Activated CD8-positive, alpha-beta memory T cell treated with anti-CD3 and anti-CD28 coated beads for 1 hour (primary cell): Measurements from ENCODE around the gene FAM167B.

Experiments used
- DNase-seq, 2 donors: peaks; one replicate each; pipeline ENCODE4 v3.0.0-alpha.2; 2020; ENCODE audit warnings: low read depth in 1 of 2; ENCODE audit errors: extremely low read depth in 1 of 2

The FAM167B gene

GRCh38 chr1:32221980-32222755, 24.9 kb upstream of the FAM167B start, which contains the start of the genes EIF3I and TMEM234:
Gene EIF3I, plus strand, starts transcription at chr1:32222407. Its CDS starts 35 bp downstream, at chr1:32222442.
Gene TMEM234, minus strand, starts transcription at chr1:32222353. Its CDS starts 31 bp downstream, at chr1:32222322.
- peak; percentile 82 to 83 for DNase-seq

DNA sequence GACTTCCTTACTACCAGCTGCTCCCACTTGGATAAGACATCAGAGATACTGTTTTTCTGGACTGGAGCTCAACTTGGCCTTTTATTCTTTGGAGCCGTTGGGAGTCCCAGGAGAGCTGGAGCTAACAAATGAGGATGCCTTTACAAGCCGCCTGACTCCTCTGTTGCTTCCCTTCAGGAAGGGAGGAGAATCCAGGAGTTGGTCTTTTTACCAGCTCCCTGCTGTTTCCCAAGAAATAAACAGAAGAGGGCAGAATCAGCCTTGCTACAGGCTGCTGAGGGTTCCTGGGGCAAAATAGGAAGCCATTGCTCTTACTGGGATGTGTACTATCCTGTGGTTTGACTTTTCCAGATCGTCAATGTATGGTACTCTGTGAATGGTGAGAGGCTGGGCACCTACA, 23.3 kb upstream of the FAM167B start:
- no peak for DNase-seq

- DNase-seq = no peak
Observed at GRCh38 chr1:32224285-32224684, 22.7 kb upstream of the FAM167B start.

- no peak for DNase-seq
Observed at GRCh38 chr1:32228771-32229170, 18.3 kb upstream of the FAM167B start.

DNA sequence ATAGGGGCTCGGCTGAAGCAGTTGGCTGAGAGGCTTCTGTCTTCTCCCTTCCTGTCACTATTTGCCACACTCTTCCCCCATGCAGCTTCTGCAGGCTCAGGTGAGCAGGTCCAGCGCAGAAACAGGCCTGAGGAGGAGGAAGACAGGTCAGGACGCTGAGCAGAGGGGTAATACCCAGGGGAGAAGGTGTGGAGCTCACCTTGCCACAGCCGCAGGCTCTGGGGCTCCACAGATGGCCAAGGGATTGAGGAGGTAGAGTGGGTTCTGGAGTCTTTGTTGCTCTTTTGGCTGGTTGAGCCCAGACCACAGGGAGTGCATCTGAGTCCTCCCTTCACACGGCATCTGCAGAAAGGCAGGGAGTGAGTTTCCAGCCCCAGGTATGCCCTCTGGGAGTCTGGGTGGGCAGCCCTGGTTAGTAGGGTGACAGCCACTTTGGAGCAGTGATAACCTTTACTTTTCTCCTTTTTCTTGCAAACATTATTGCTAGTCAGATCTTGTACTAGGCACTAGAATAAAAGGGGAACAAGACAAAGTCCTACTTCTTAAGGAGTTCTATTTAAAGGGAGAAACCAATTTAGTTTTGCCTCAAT, 15.1 kb upstream of the FAM167B start:
- no peak for DNase-seq

DNA sequence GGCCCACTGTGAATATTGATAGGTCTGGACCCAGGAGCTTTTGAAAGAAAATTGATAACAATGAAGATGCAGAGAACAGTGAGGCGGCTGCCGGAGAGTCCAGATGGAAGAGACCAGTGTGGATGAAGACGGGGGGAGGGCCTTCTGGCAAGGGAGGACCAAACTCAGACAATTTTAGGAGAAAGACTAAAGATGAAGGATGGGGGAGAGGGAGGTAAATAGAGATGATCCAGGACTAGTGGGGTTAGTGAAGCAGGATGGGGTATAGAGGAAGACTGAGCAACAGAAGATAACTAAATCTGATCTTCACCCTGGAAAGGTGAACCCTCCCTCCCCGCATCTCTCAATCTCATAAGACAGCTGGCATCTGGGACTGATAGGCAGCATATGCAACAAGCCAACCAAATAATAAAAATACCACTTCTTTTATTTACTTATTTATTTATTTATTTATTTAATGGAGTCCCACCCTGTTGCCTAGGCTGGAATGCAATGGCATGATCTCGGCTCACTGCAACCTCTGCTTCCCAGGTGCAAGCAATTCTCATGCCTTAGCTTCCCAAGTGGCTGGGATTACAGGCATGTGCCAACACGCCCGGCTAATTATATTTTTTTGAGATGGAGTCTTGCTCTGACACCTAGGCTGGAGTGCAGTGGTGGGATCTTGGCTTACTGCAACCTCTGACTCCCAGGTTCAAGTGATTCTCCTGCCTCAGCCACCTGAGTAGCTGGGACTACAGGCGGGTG, 14.3 kb upstream of the FAM167B start:
- no peak for DNase-seq

GRCh38 chr1:32234792-32235191, 12.2 kb upstream of the FAM167B start:
- no peak for DNase-seq

- DNase-seq = no peak
Observed at GRCh38 chr1:32239337-32239736, 7.7 kb upstream of the FAM167B start.

DNA sequence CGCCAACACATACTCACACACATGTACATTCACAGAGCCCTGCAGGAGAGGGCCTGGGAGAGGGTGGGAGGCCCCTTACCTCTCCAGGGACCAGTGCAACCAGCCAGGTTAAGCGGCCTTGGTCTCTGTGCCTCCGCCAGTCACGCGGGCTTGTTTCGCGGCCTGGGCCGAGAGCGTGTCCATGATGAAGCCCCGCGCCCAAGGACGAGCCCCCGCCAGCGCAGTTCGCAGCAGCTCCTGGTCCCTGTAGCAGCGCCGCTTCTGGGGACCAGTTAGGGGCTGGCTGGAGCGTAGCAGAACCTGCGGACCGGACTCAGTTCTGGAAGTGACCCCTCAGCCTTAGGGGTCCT, 7.3 kb upstream of the FAM167B start:
- DNase-seq = no peak

DNA sequence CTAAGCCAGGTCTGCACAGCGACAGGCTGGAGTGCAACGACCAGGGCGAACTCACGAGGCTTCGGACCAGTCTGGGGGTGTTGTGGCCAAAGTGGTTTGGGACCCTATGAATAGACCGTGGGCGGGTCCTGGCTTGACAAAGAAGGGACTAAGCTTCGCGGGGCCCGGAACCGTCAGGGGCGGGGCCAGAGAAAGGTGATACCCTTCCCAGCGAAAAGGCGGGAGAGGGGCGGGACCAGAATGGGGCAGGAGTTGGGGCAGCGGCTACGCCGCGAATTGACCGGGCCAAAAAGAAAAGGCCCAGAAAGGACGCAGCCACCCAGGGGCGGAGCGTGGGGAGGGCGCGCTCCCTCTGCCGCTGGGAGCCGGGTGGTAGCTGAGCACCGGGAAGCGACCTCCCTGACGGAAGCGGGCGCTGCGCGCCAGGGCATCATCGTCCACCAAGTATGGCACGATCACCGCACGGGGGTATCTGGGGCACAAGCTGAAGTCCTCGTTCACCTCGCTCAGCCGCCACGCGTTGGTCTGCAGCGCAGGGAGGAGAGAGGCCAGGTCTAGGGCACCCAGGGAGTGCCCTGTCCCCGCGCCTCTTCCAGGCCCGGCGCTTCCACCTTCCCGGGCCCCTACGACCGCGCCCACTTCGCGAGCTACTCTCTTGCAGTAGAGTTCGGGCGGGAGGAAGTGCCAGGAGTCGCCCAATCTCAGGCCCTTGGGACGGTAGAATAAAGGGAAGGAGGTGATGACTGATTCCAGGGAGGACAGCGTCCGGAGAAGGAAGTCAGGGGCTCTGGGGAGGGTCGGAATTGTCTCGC, 6.7 kb upstream of the FAM167B start:
- DNase-seq = peak in 1 of 2 donors; percentile 48

- DNase-seq = no peak
Observed at GRCh38 chr1:32241001-32241763, 5.8 kb upstream of the FAM167B start.

GRCh38 chr1:32242341-32242851, 4.6 kb upstream of the FAM167B start:
- DNase-seq = no peak

- DNase-seq = no peak
Observed at GRCh38 chr1:32247452-32247851, 430 bp downstream of the FAM167B start.

GRCh38 chr1:32247983-32248889, 1.2 kb downstream of the FAM167B start:
- DNase-seq = peak in 1 of 2 donors; percentile 61

DNA sequence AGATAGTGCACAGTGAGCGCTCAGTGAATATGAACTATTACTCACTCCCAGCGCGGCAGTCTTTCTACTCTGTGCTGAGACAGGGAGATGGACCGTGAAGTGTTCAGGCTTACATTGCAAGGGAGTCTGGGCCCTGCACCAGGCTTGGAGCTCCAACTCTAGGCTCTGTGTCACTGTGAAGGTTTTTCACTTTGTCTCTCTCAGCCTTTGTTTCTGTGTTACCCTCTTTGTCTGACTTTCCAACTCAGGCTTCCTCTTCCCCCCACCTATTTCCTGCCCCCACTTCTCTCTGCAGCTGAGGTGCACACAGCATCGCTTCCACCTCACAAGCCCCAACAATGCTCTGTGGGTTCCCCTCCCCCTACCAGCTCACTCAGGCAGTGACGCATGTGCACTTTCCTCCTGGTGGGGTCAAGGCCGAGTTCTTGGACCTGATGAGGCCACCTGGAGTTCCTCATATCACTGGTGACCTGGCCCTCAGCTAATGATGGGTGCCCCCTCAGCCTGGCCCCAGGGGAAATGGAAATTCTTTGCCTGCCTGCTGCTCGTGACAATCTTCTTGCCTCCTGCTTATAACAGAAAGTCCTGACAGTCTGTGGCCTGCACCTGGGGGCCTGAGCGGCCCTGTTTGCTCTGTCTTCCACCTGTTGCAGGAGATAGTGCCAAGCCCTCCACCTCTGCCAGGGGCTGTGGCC, 3.0 kb downstream of the FAM167B start:
- peak; percentile 57 to 68 for DNase-seq

GRCh38 chr1:32250893-32251716, 4.1 kb downstream of the FAM167B start, which contains the start of gene LCK:
Gene LCK, plus strand, starts transcription at chr1:32251265. Its CDS starts 23,065 bp downstream, at chr1:32274330.
- DNase-seq = peak in 1 of 2 donors; percentile 42
